ENCODE measurements around the gene NSDHL. TPM values are rescaled to one million over a fixed set of nuclear protein-coding genes. Genes with fewer than 3 reads are reported as not detected.

The NSDHL gene
- polyA plus RNA-seq, 1 experiment = 19.6 TPM

- no peak for TF ChIP-seq CTCF (IDR thresholded peaks at IDR 0.05; ENCODE audit: low read depth, low read length)
Observed at GRCh38 chrX:152892999-152893891, 62.4 kb downstream of the NSDHL start.

GRCh38 chrX:152893980-152894610 is 63.2 kb downstream of the NSDHL start:
- ChIA-PET POLR2A (no interaction called here), CTCF (no interaction called here)
- TF ChIP-seq CTCF (IDR thresholded peaks at IDR 0.05; ENCODE audit: low read depth, low read length) = no peak
- Histone ChIP-seq H3K27me3 (ENCODE audit: control insufficient read depth, insufficient read depth, low read length) (no peaks in the 10 kb centered on the region), H3K9me3 (ENCODE audit: control insufficient read depth, insufficient read depth, low read length) (no peaks in the 10 kb centered on the region), H3K27ac (ENCODE audit: low read depth, low read length) (no peak overlapping the region), H3K4me3 (ENCODE audit: low read depth, low read length) (no peak overlapping the region)
- DNase-seq (ENCODE audit: low read depth, low spot score) = no peak

More at GRCh38 chrX:152892999-152893891, 62.4 kb downstream of the NSDHL start:
- POLR2A ChIA-PET = no interaction called here
- Histone ChIP-seq H3K27me3 (ENCODE audit: control insufficient read depth, insufficient read depth, low read length) (peaks cover 2% of the 10 kb centered on the region), H3K9me3 (ENCODE audit: control insufficient read depth, insufficient read depth, low read length) (no peaks in the 10 kb centered on the region), H3K27ac (ENCODE audit: low read depth, low read length) (no peak overlapping the region), H3K4me3 (ENCODE audit: low read depth, low read length) (no peak overlapping the region)
- CTCF ChIA-PET = no interaction called here
- no peak for DNase-seq (ENCODE audit: low read depth, low spot score)

- no peak for TF ChIP-seq CTCF (IDR thresholded peaks at IDR 0.05; ENCODE audit: low read depth, low read length)
- Histone ChIP-seq H3K27me3 (ENCODE audit: control insufficient read depth, insufficient read depth, low read length) (no peaks in the 10 kb centered on the region), H3K9me3 (ENCODE audit: control insufficient read depth, insufficient read depth, low read length) (no peaks in the 10 kb centered on the region), H3K4me3 (ENCODE audit: low read depth, low read length) (no peak overlapping the region), H3K27ac (ENCODE audit: low read depth, low read length) (no peak overlapping the region)
- ChIA-PET POLR2A (no interaction called here), CTCF (no interaction called here)
- DNase-seq (ENCODE audit: low read depth, low spot score) = no peak
Observed at GRCh38 chrX:152895121-152895520, 64.3 kb downstream of the NSDHL start.

GRCh38 chrX:152895724-152896420 is 65.0 kb downstream of the NSDHL start:
- no peak overlapping the region for H3K4me3 ChIP-seq (ENCODE audit: low read depth, low read length)
- H3K27ac ChIP-seq (ENCODE audit: low read depth, low read length) = no peak overlapping the region
- TF ChIP-seq CTCF (IDR thresholded peaks at IDR 0.05; ENCODE audit: low read depth, low read length) = no peak
- H3K27me3 ChIP-seq (ENCODE audit: control insufficient read depth, insufficient read depth, low read length) = no peaks in the 10 kb centered on the region
- CTCF ChIA-PET = no interaction called here
- DNase-seq (ENCODE audit: low read depth, low spot score) = no peak
- H3K9me3 ChIP-seq (ENCODE audit: control insufficient read depth, insufficient read depth, low read length) = no peaks in the 10 kb centered on the region
- POLR2A ChIA-PET = no interaction called here

GRCh38 chrX:152896450-152896849 is 65.6 kb downstream of the NSDHL start:
- ChIA-PET POLR2A (no interaction called here), CTCF (no interaction called here)
- no peak for TF ChIP-seq CTCF (IDR thresholded peaks at IDR 0.05; ENCODE audit: low read depth, low read length)
- no peaks in the 10 kb centered on the region for H3K27me3 ChIP-seq (ENCODE audit: control insufficient read depth, insufficient read depth, low read length)
- no peaks in the 10 kb centered on the region for H3K9me3 ChIP-seq (ENCODE audit: control insufficient read depth, insufficient read depth, low read length)
- no peak for DNase-seq (ENCODE audit: low read depth, low spot score)
- H3K27ac ChIP-seq (ENCODE audit: low read depth, low read length) = no peak overlapping the region
- H3K4me3 ChIP-seq (ENCODE audit: low read depth, low read length) = no peak overlapping the region
